Upper lobe of right lung (tissue), 1 donor: ENCODE measurements around the gene ROR1. TPM values are rescaled to one million over a fixed set of nuclear protein-coding genes. Genes with fewer than 3 reads are reported as not detected.

Source experiments
- ATAC-seq: fragments of 200-7000 bp; cut with Tn5 transposase; one replicate; pipeline ENCODE4 v1.9.1; 2020; ENCODE audit warnings: mild to moderate bottlenecking, moderate library complexity
- DNase-seq: peaks from one replicate; pipeline ENCODE4 v3.0.0-alpha.2; 2020
- H3K27ac ChIP-seq: fragments of 200-600 bp; one replicate; pipeline ENCODE4 v1.8.0; 2022
- H3K27me3 ChIP-seq: fragments of 200-600 bp; one replicate; pipeline ENCODE4 v1.8.0; 2022; ENCODE audit warnings: mild to moderate bottlenecking
- H3K36me3 ChIP-seq: fragments of 200-600 bp; one replicate; pipeline ENCODE4 v1.8.0; 2022
- H3K4me1 ChIP-seq: fragments of 200-600 bp; one replicate; pipeline ENCODE4 v1.8.0; 2022
- H3K4me3 ChIP-seq: fragments of 200-600 bp; one replicate; pipeline ENCODE4 v1.8.0; 2022; ENCODE audit warnings: mild to moderate bottlenecking
- H3K9me3 ChIP-seq: fragments of 200-600 bp; one replicate; pipeline ENCODE4 v1.8.0; 2022
- CTCF ChIP-seq: fragments of 200-600 bp; IDR thresholded peaks from one replicate; pipeline ENCODE4 v1.8.0; 2022; ENCODE audit warnings: antibody characterized with exemption
- intact Hi-C: fragments of 100-400 bp; cut with DNase I; formaldehyde crosslinking; loops from one replicate; pipeline ENCODE4 v1.11.0; 2022
- total RNA-seq: library from RNA; stranded (reverse); fragmentation: NEBNext Ultra II Directional; extraction: Animal tissue kit (Norgen Biotek cat#: 25700); gene quantifications from one replicate; pipeline ENCODE4 v1.2.1, GENCODE V29; 2021
- donor health status: DM: no; HTN: yes; CAD: no; lungs with severe emphysema.

Gene ROR1
- total RNA-seq, 1 donor from 2014 or later, result 21.4 TPM

- intact Hi-C loops, result no loop called here
- no peaks in the 10 kb centered on the region for H3K36me3 ChIP-seq
- DNase-seq, result no peak
These were observed 15.0 kb upstream of the ROR1 start for GRCh38 chr1:63758791-63759190.

GRCh38 chr1:63759778-63760177 is 14.0 kb upstream of the ROR1 start:
- no peak for TF ChIP-seq CTCF
- Histone ChIP-seq H3K36me3 (no peaks in the 10 kb centered on the region), H3K9me3 (no peaks in the 10 kb centered on the region), H3K27ac (no peak overlapping the region), H3K4me3 (no peak overlapping the region), H3K4me1 (no peaks in the 10 kb centered on the region), H3K27me3 (no peaks in the 10 kb centered on the region)
- intact Hi-C loops, result no loop called here
- ATAC-seq (no peak), DNase-seq (no peak)

More at GRCh38 chr1:63758791-63759190, 15.0 kb upstream of the ROR1 start:
- Histone ChIP-seq H3K27me3 (no peaks in the 10 kb centered on the region), H3K9me3 (no peaks in the 10 kb centered on the region), H3K4me3 (no peak overlapping the region), H3K4me1 (no peaks in the 10 kb centered on the region), H3K27ac (no peak overlapping the region)
- no peak for ATAC-seq
- no peak for TF ChIP-seq CTCF

- H3K4me3 ChIP-seq, result no peak overlapping the region
- H3K9me3 ChIP-seq, result no peaks in the 10 kb centered on the region
- ATAC-seq (no peak), DNase-seq (no peak)
- H3K36me3 ChIP-seq, result no peaks in the 10 kb centered on the region
- no peaks in the 10 kb centered on the region for H3K27me3 ChIP-seq
- no peak overlapping the region for H3K27ac ChIP-seq
- peaks cover 4% of the 10 kb centered on the region for H3K4me1 ChIP-seq
- intact Hi-C loops, result no loop called here
- TF ChIP-seq CTCF, result no peak
These were observed 3.4 kb upstream of the ROR1 start for GRCh38 chr1:63770381-63770780.

GRCh38 chr1:63772201-63772600 is 1.6 kb upstream of the ROR1 start:
- Histone ChIP-seq H3K27ac (no peak overlapping the region), H3K27me3 (peaks cover 3% of the 10 kb centered on the region), H3K9me3 (no peaks in the 10 kb centered on the region), H3K4me3 (no peak overlapping the region), H3K4me1 (peaks cover 4% of the 10 kb centered on the region), H3K36me3 (no peaks in the 10 kb centered on the region)
- ATAC-seq (no peak), DNase-seq (no peak)
- no peak for TF ChIP-seq CTCF
- intact Hi-C loops, result no loop called here

GRCh38 chr1:63772876-63773275 is 941 bp upstream of the ROR1 start:
- Histone ChIP-seq H3K27ac (no peak overlapping the region), H3K36me3 (no peaks in the 10 kb centered on the region), H3K9me3 (no peaks in the 10 kb centered on the region), H3K27me3 (peaks cover 3% of the 10 kb centered on the region), H3K4me1 (peaks cover 4% of the 10 kb centered on the region), H3K4me3 (no peak overlapping the region)
- intact Hi-C loops, result no loop called here
- no peak for DNase-seq
- TF ChIP-seq CTCF, result no peak
- ATAC-seq, result no peak

GRCh38 chr1:63773496-63773814 is 362 bp upstream of the ROR1 start:
- ATAC-seq (no peak), DNase-seq (no peak)
- Histone ChIP-seq H3K27me3 (peaks cover 3% of the 10 kb centered on the region), H3K9me3 (no peaks in the 10 kb centered on the region), H3K4me3 (peak overlapping the region; percentile 74), H3K36me3 (no peaks in the 10 kb centered on the region), H3K27ac (peak overlapping the region; percentile 79), H3K4me1 (peaks cover 4% of the 10 kb centered on the region)
- intact Hi-C loops, result no loop called here
- TF ChIP-seq CTCF, result no peak
